ENCODE results near the gene MITF. TPM values are rescaled to one million over a fixed set of nuclear protein-coding genes. Genes with fewer than 3 reads are reported as not detected.

MITF gene
- polyA plus RNA-seq, 1 donor from 2014 or later = not detected

GRCh38 chr3:69986419-69986818, 247.2 kb downstream of the MITF start:
- Histone ChIP-seq H3K4me3 (ENCODE audit: low read length) (no peak overlapping the region), H4K20me1 (ENCODE audit: insufficient read depth) (no peaks in the 10 kb centered on the region), H3K27me3 (ENCODE audit: insufficient read depth, low read depth, low read length) (no peaks in the 10 kb centered on the region), H3K36me3 (ENCODE audit: insufficient read depth, low read length) (no peaks in the 10 kb centered on the region), H2AFZ (ENCODE audit: low read depth, low read length) (no peak overlapping the region), H3K9me2 (ENCODE audit: insufficient read depth, low read length) (no peaks in the 10 kb centered on the region), H3K9me3 (ENCODE audit: low read length) (no peaks in the 10 kb centered on the region), H3K79me2 (replicated peaks; ENCODE audit: insufficient read depth, low read length) (no peaks in the 10 kb centered on the region), H3K4me2 (ENCODE audit: low read length) (no peak overlapping the region), H3F3A (ENCODE audit: insufficient read depth, low read length, poor library complexity, severe bottlenecking) (no peaks in the 10 kb centered on the region), H3K27ac (ENCODE audit: low read length) (no peak overlapping the region), H3K9ac (ENCODE audit: low read length) (no peak overlapping the region)
- no peak for TF ChIP-seq POLR2AphosphoS5 (IDR thresholded peaks at IDR 0.05)
- no peak for TF ChIP-seq SMC3 (conservative IDR thresholded peaks at IDR 0.05; ENCODE audit: poor library complexity)
- TF ChIP-seq TAF1 (IDR thresholded peaks at IDR 0.05; ENCODE audit: low read depth) = no peak
- TF ChIP-seq EP300 (conservative IDR thresholded peaks at IDR 0.05; ENCODE audit: poor library complexity, severe bottlenecking) = no peak
- TF ChIP-seq, protein P1, sequence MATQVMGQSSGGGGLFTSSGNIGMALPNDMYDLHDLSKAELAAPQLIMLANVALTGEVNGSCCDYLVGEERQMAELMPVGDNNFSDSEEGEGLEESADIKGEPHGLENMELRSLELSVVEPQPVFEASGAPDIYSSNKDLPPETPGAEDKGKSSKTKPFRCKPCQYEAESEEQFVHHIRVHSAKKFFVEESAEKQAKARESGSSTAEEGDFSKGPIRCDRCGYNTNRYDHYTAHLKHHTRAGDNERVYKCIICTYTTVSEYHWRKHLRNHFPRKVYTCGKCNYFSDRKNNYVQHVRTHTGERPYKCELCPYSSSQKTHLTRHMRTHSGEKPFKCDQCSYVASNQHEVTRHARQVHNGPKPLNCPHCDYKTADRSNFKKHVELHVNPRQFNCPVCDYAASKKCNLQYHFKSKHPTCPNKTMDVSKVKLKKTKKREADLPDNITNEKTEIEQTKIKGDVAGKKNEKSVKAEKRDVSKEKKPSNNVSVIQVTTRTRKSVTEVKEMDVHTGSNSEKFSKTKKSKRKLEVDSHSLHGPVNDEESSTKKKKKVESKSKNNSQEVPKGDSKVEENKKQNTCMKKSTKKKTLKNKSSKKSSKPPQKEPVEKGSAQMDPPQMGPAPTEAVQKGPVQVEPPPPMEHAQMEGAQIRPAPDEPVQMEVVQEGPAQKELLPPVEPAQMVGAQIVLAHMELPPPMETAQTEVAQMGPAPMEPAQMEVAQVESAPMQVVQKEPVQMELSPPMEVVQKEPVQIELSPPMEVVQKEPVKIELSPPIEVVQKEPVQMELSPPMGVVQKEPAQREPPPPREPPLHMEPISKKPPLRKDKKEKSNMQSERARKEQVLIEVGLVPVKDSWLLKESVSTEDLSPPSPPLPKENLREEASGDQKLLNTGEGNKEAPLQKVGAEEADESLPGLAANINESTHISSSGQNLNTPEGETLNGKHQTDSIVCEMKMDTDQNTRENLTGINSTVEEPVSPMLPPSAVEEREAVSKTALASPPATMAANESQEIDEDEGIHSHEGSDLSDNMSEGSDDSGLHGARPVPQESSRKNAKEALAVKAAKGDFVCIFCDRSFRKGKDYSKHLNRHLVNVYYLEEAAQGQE (IDR thresholded peaks at IDR 0.05; ENCODE audit: borderline replicate concordance) = no peak
- TF ChIP-seq MXI1 (conservative IDR thresholded peaks at IDR 0.05; ENCODE audit: poor library complexity, severe bottlenecking) = no peak
- TF ChIP-seq RAD21 (conservative IDR thresholded peaks at IDR 0.05) = no peak
- TF ChIP-seq CTCF (IDR thresholded peaks at IDR 0.05; ENCODE audit: poor library complexity, severe bottlenecking) = no peak
- TF ChIP-seq EZH2 (IDR thresholded peaks at IDR 0.05; ENCODE audit: borderline replicate concordance, insufficient read depth, low read length, poor library complexity, severe bottlenecking) = no peak

- Histone ChIP-seq H3K4me3 (ENCODE audit: low read length) (no peak overlapping the region), H3K9me3 (ENCODE audit: low read length) (no peaks in the 10 kb centered on the region), H4K20me1 (ENCODE audit: insufficient read depth) (no peaks in the 10 kb centered on the region), H3F3A (ENCODE audit: insufficient read depth, low read length, poor library complexity, severe bottlenecking) (no peaks in the 10 kb centered on the region), H3K79me2 (replicated peaks; ENCODE audit: insufficient read depth, low read length) (no peaks in the 10 kb centered on the region), H3K9me2 (ENCODE audit: insufficient read depth, low read length) (no peaks in the 10 kb centered on the region), H2AFZ (ENCODE audit: low read depth, low read length) (no peak overlapping the region), H3K4me2 (ENCODE audit: low read length) (no peak overlapping the region), H3K27me3 (ENCODE audit: insufficient read depth, low read depth, low read length) (no peaks in the 10 kb centered on the region), H3K27ac (ENCODE audit: low read length) (no peak overlapping the region), H3K9ac (ENCODE audit: low read length) (no peak overlapping the region), H3K36me3 (ENCODE audit: insufficient read depth, low read length) (no peaks in the 10 kb centered on the region)
- no peak for TF ChIP-seq TAF1 (IDR thresholded peaks at IDR 0.05; ENCODE audit: low read depth)
- TF ChIP-seq, protein P1 (IDR thresholded peaks at IDR 0.05; ENCODE audit: borderline replicate concordance) = no peak
- TF ChIP-seq POLR2AphosphoS5 (IDR thresholded peaks at IDR 0.05) = no peak
- no peak for TF ChIP-seq CTCF (IDR thresholded peaks at IDR 0.05; ENCODE audit: poor library complexity, severe bottlenecking)
- TF ChIP-seq RAD21 (conservative IDR thresholded peaks at IDR 0.05) = no peak
- TF ChIP-seq EP300 (conservative IDR thresholded peaks at IDR 0.05; ENCODE audit: poor library complexity, severe bottlenecking) = no peak
- TF ChIP-seq MXI1 (conservative IDR thresholded peaks at IDR 0.05; ENCODE audit: poor library complexity, severe bottlenecking) = no peak
- TF ChIP-seq EZH2 (IDR thresholded peaks at IDR 0.05; ENCODE audit: borderline replicate concordance, insufficient read depth, low read length, poor library complexity, severe bottlenecking) = no peak
- no peak for TF ChIP-seq SMC3 (conservative IDR thresholded peaks at IDR 0.05; ENCODE audit: poor library complexity)
Measured at GRCh38 chr3:69987833-69988232, 248.6 kb downstream of the MITF start.
